Astrocyte (in vitro differentiated cells and primary cell): ENCODE data around the gene TMCO2. TPM values are rescaled to one million over a fixed set of nuclear protein-coding genes. Genes with fewer than 3 reads are reported as not detected.

Experiments used
- DNase-seq: peaks from one replicate; pipeline ENCODE4 v3.0.0-alpha.2; 2010; ENCODE audit warnings: low read depth
- FAIRE-seq: peaks from 2 replicates; lab custom pipeline; 2011; peaks lifted over from hg19 to GRCh38; lab: Jason Lieb, UNC
- H2AFZ ChIP-seq: 2 replicates; pipeline ENCODE4 v1.6.0; 2012; ENCODE audit warnings: low read depth, low read length, inconsistent platforms
- H3K27ac ChIP-seq: 2 replicates; pipeline ENCODE4 v1.5.1; 2011; ENCODE audit warnings: low read depth, low read length, inconsistent platforms
- H3K27me3 ChIP-seq: 2 replicates; pipeline ENCODE4 v1.6.0; 2011; ENCODE audit warnings: low read length, inconsistent platforms; ENCODE audit not compliant: insufficient read depth
- H3K36me3 ChIP-seq: 2 replicates; pipeline ENCODE4 v1.5.1; 2011; ENCODE audit warnings: low read length, inconsistent platforms; ENCODE audit not compliant: insufficient read depth
- H3K4me1 ChIP-seq: 2 replicates; pipeline ENCODE4 v1.5.1; 2011; ENCODE audit warnings: low read length, inconsistent platforms; ENCODE audit not compliant: insufficient read depth
- H3K4me2 ChIP-seq: 2 replicates; pipeline ENCODE4 v1.6.0; 2012; ENCODE audit warnings: low read length, inconsistent platforms
- H3K4me3 ChIP-seq: 2 replicates; pipeline ENCODE4 v1.5.1; 2011; ENCODE audit warnings: low read depth, mild to moderate bottlenecking, low read length, inconsistent platforms; ENCODE audit not compliant: insufficient read depth
- H3K79me2 ChIP-seq: 2 replicates; pipeline ENCODE4 v1.6.0; 2012; ENCODE audit warnings: mild to moderate bottlenecking, low read length, inconsistent platforms; ENCODE audit not compliant: insufficient read depth
- H3K9ac ChIP-seq: 2 replicates; pipeline ENCODE4 v1.6.0; 2012; ENCODE audit warnings: mild to moderate bottlenecking, low read length, inconsistent platforms
- H3K9me3 ChIP-seq: 2 replicates; pipeline ENCODE4 v1.5.1; 2012; ENCODE audit warnings: low read depth, mild to moderate bottlenecking, low read length, inconsistent platforms; ENCODE audit not compliant: insufficient read depth
- H4K20me1 ChIP-seq: 2 replicates; pipeline ENCODE4 v1.6.0; 2012; ENCODE audit warnings: low read length, inconsistent platforms; ENCODE audit not compliant: insufficient read depth
- H3K27ac Mint-ChIP-seq: one replicate; pipeline ENCODE4 v1.8.0; 2021; ENCODE audit warnings: mild to moderate bottlenecking, mixed read lengths; ENCODE audit not compliant: unreplicated experiment
- H3K27me3 Mint-ChIP-seq: one replicate; pipeline ENCODE4 v1.8.0; 2021; ENCODE audit warnings: low read depth, mixed read lengths; ENCODE audit not compliant: unreplicated experiment
- H3K36me3 Mint-ChIP-seq: one replicate; pipeline ENCODE4 v1.8.0; 2021; ENCODE audit warnings: low read depth, mixed read lengths; ENCODE audit not compliant: unreplicated experiment
- H3K4me1 Mint-ChIP-seq: one replicate; pipeline ENCODE4 v1.8.0; 2021; ENCODE audit warnings: low read depth, mixed read lengths; ENCODE audit not compliant: unreplicated experiment
- H3K4me3 Mint-ChIP-seq: one replicate; pipeline ENCODE4 v1.8.0; 2021; ENCODE audit warnings: mild to moderate bottlenecking, moderate library complexity, mixed read lengths; ENCODE audit not compliant: unreplicated experiment
- H3K9me3 Mint-ChIP-seq: one replicate; pipeline ENCODE4 v1.8.0; 2021; ENCODE audit warnings: mild to moderate bottlenecking, mixed read lengths; ENCODE audit not compliant: unreplicated experiment
- CTCF ChIP-seq: IDR thresholded peaks from 2 replicates; pipeline ENCODE4 v1.5.1; 2011; ENCODE audit warnings: low read depth, mild to moderate bottlenecking, inconsistent platforms, low read length, moderate library complexity; ENCODE audit not compliant: insufficient read depth
- EZH2 ChIP-seq: IDR thresholded peaks from 2 replicates; pipeline ENCODE4 v1.6.1; 2012; ENCODE audit warnings: mild to moderate bottlenecking, low read length, inconsistent platforms; ENCODE audit not compliant: insufficient read depth
- total RNA-seq: library from RNA; stranded (reverse); gene quantifications from 2 replicates; pipeline ENCODE4 v1.2.1, GENCODE V29; 2021

Gene TMCO2
- total RNA-seq, 1 donor from 2014 or later, result not detected

GRCh38 chr1:40299366-40300248, 51.9 kb downstream of the TMCO2 start:
- no peak for FAIRE-seq
- peaks cover 6% of the 10 kb centered on the region for H3K36me3 Mint-ChIP-seq

GRCh38 chr1:40300249-40300567, 52.5 kb downstream of the TMCO2 start:
- no peak overlapping the region for H3K27ac ChIP-seq
- H3K36me3 Mint-ChIP-seq, result peaks cover 4% of the 10 kb centered on the region
- no peaks in the 10 kb centered on the region for H3K36me3 ChIP-seq
- H3K4me3 Mint-ChIP-seq, result no peak overlapping the region
- no peaks in the 10 kb centered on the region for H3K79me2 ChIP-seq
- no peak for DNase-seq
- no peaks in the 10 kb centered on the region for H3K4me1 Mint-ChIP-seq
- H3K4me2 ChIP-seq, result no peak overlapping the region
- H3K9me3 ChIP-seq, result no peaks in the 10 kb centered on the region
- H3K27ac Mint-ChIP-seq, result no peak overlapping the region
- no peaks in the 10 kb centered on the region for H4K20me1 ChIP-seq
- no peak overlapping the region for H3K9ac ChIP-seq
- TF ChIP-seq EZH2 (no peak), CTCF (no peak)
- H2AFZ ChIP-seq, result no peak overlapping the region
- no peaks in the 10 kb centered on the region for H3K27me3 ChIP-seq
- H3K27me3 Mint-ChIP-seq, result peaks cover 15% of the 10 kb centered on the region
- peaks cover 4% of the 10 kb centered on the region for H3K4me1 ChIP-seq
- no peaks in the 10 kb centered on the region for H3K9me3 Mint-ChIP-seq
- FAIRE-seq, result no peak
- no peak overlapping the region for H3K4me3 ChIP-seq

More at GRCh38 chr1:40299366-40300248, 51.9 kb downstream of the TMCO2 start:
- H3K27ac Mint-ChIP-seq, result no peak overlapping the region
- Histone ChIP-seq H3K4me2 (no peak overlapping the region), H3K79me2 (no peaks in the 10 kb centered on the region), H3K27me3 (no peaks in the 10 kb centered on the region), H3K9me3 (no peaks in the 10 kb centered on the region), H2AFZ (no peak overlapping the region), H3K9ac (no peak overlapping the region), H3K36me3 (no peaks in the 10 kb centered on the region), H3K4me1 (peaks cover 4% of the 10 kb centered on the region), H4K20me1 (no peaks in the 10 kb centered on the region), H3K4me3 (no peak overlapping the region), H3K27ac (no peak overlapping the region)
- peaks cover 15% of the 10 kb centered on the region for H3K27me3 Mint-ChIP-seq
- DNase-seq, result peak; percentile 65
- H3K4me1 Mint-ChIP-seq, result no peaks in the 10 kb centered on the region
- no peak overlapping the region for H3K4me3 Mint-ChIP-seq
- H3K9me3 Mint-ChIP-seq, result no peaks in the 10 kb centered on the region
- TF ChIP-seq EZH2 (no peak), CTCF (no peak)

- Histone ChIP-seq H3K4me1 (peaks cover 4% of the 10 kb centered on the region), H4K20me1 (no peaks in the 10 kb centered on the region), H3K27me3 (no peaks in the 10 kb centered on the region), H3K4me3 (no peak overlapping the region), H3K27ac (no peak overlapping the region), H3K9me3 (no peaks in the 10 kb centered on the region), H3K4me2 (no peak overlapping the region), H2AFZ (no peak overlapping the region), H3K9ac (no peak overlapping the region), H3K79me2 (no peaks in the 10 kb centered on the region), H3K36me3 (no peaks in the 10 kb centered on the region)
- TF ChIP-seq CTCF (no peak), EZH2 (no peak)
- DNase-seq, result no peak
- no peaks in the 10 kb centered on the region for H3K4me1 Mint-ChIP-seq
- H3K9me3 Mint-ChIP-seq, result no peaks in the 10 kb centered on the region
- H3K36me3 Mint-ChIP-seq, result peaks cover 4% of the 10 kb centered on the region
- H3K4me3 Mint-ChIP-seq, result no peak overlapping the region
- H3K27me3 Mint-ChIP-seq, result peaks cover 15% of the 10 kb centered on the region
- no peak overlapping the region for H3K27ac Mint-ChIP-seq
- FAIRE-seq, result no peak
Measured at GRCh38 chr1:40300651-40301050, 52.9 kb downstream of the TMCO2 start.
